Lower leg skin (tissue), 3 donors: ENCODE data around the gene ZNF716.

Experiments used
- POLR2A ChIP-seq, 2 donors: fragments of 450-650 bp; IDR thresholded peaks; one replicate each; pipeline ENCODE4 v1.6.1; 2016 to 2017; ENCODE audit warnings: antibody characterized with exemption in 2 of 2, mild to moderate bottlenecking in 1 of 2, moderate library complexity in 1 of 2
- TF ChIP-seq, protein P1 (sequence below), 3 donors: fragments of 450-650 bp; IDR thresholded peaks; one replicate each; pipeline ENCODE4 v1.5.1; 2016; ENCODE audit warnings: antibody characterized with exemption in 3 of 3, mild to moderate bottlenecking in 3 of 3, moderate library complexity in 2 of 3

DNA sequence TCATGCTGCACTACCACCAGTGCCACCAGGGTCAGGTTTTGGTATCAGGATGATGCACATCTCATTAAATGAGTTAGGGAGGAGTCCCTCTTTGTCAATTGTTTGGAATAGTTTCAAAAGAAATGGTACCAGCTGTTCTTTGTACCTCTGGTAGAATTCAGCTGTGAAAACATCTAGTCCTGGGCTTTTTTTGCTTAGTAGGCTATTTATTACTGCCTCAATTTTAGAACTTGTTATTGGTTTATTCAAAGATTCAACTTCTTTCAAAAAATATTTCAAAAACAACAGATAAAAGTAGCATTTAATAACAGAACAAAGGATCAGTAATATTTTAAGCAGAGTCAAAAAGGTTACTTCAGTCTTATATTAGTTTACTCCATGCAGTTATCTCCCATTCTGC is 6.4 kb upstream of the ZNF716 start:
- TF ChIP-seq, protein P1, sequence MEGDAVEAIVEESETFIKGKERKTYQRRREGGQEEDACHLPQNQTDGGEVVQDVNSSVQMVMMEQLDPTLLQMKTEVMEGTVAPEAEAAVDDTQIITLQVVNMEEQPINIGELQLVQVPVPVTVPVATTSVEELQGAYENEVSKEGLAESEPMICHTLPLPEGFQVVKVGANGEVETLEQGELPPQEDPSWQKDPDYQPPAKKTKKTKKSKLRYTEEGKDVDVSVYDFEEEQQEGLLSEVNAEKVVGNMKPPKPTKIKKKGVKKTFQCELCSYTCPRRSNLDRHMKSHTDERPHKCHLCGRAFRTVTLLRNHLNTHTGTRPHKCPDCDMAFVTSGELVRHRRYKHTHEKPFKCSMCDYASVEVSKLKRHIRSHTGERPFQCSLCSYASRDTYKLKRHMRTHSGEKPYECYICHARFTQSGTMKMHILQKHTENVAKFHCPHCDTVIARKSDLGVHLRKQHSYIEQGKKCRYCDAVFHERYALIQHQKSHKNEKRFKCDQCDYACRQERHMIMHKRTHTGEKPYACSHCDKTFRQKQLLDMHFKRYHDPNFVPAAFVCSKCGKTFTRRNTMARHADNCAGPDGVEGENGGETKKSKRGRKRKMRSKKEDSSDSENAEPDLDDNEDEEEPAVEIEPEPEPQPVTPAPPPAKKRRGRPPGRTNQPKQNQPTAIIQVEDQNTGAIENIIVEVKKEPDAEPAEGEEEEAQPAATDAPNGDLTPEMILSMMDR (IDR thresholded peaks at IDR 0.05): no peak
- no peak for TF ChIP-seq POLR2A (IDR thresholded peaks at IDR 0.05)
